ENCODE measurements around the gene ALKBH5.

- TF ChIP-seq ZNF510 (tag by site-specific recombination; IDR thresholded peaks at IDR 0.05; ENCODE audit: insufficient replicate concordance): no peak
- TF ChIP-seq, protein P1, sequence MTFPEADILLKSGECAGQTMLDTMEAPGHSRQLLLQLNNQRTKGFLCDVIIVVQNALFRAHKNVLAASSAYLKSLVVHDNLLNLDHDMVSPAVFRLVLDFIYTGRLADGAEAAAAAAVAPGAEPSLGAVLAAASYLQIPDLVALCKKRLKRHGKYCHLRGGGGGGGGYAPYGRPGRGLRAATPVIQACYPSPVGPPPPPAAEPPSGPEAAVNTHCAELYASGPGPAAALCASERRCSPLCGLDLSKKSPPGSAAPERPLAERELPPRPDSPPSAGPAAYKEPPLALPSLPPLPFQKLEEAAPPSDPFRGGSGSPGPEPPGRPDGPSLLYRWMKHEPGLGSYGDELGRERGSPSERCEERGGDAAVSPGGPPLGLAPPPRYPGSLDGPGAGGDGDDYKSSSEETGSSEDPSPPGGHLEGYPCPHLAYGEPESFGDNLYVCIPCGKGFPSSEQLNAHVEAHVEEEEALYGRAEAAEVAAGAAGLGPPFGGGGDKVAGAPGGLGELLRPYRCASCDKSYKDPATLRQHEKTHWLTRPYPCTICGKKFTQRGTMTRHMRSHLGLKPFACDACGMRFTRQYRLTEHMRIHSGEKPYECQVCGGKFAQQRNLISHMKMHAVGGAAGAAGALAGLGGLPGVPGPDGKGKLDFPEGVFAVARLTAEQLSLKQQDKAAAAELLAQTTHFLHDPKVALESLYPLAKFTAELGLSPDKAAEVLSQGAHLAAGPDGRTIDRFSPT (tag by site-specific recombination; IDR thresholded peaks at IDR 0.05): no peak
- TF ChIP-seq, protein P2, sequence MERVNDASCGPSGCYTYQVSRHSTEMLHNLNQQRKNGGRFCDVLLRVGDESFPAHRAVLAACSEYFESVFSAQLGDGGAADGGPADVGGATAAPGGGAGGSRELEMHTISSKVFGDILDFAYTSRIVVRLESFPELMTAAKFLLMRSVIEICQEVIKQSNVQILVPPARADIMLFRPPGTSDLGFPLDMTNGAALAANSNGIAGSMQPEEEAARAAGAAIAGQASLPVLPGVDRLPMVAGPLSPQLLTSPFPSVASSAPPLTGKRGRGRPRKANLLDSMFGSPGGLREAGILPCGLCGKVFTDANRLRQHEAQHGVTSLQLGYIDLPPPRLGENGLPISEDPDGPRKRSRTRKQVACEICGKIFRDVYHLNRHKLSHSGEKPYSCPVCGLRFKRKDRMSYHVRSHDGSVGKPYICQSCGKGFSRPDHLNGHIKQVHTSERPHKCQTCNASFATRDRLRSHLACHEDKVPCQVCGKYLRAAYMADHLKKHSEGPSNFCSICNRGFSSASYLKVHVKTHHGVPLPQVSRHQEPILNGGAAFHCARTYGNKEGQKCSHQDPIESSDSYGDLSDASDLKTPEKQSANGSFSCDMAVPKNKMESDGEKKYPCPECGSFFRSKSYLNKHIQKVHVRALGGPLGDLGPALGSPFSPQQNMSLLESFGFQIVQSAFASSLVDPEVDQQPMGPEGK (tag by site-specific recombination; IDR thresholded peaks at IDR 0.05): no peak
- TF ChIP-seq ZNF658 (tag by site-specific recombination; IDR thresholded peaks at IDR 0.05): no peak
- TF ChIP-seq ZNF549 (tag by site-specific recombination; IDR thresholded peaks at IDR 0.05): no peak
- TF ChIP-seq ZBTB1 (tag by site-specific recombination; IDR thresholded peaks at IDR 0.05): no peak
- no peak for TF ChIP-seq ZNF777 (tag by site-specific recombination; IDR thresholded peaks at IDR 0.05; ENCODE audit: borderline replicate concordance)
- no peak for TF ChIP-seq ZNF776 (tag by site-specific recombination; IDR thresholded peaks at IDR 0.05; ENCODE audit: borderline replicate concordance)
- no peak for TF ChIP-seq ZBTB44 (tag by site-specific recombination; IDR thresholded peaks at IDR 0.05)
- no peak for TF ChIP-seq IKZF3 (tag by site-specific recombination; IDR thresholded peaks at IDR 0.05)
- TF ChIP-seq, protein P3, sequence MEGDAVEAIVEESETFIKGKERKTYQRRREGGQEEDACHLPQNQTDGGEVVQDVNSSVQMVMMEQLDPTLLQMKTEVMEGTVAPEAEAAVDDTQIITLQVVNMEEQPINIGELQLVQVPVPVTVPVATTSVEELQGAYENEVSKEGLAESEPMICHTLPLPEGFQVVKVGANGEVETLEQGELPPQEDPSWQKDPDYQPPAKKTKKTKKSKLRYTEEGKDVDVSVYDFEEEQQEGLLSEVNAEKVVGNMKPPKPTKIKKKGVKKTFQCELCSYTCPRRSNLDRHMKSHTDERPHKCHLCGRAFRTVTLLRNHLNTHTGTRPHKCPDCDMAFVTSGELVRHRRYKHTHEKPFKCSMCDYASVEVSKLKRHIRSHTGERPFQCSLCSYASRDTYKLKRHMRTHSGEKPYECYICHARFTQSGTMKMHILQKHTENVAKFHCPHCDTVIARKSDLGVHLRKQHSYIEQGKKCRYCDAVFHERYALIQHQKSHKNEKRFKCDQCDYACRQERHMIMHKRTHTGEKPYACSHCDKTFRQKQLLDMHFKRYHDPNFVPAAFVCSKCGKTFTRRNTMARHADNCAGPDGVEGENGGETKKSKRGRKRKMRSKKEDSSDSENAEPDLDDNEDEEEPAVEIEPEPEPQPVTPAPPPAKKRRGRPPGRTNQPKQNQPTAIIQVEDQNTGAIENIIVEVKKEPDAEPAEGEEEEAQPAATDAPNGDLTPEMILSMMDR (tag by site-specific recombination; IDR thresholded peaks at IDR 0.05): no peak
- peak; percentile 82 for TF ChIP-seq ZFHX2 (tag by site-specific recombination; conservative IDR thresholded peaks at IDR 0.05)
- no peak for TF ChIP-seq ZNF501 (tag by site-specific recombination; IDR thresholded peaks at IDR 0.05)
- no peak for TF ChIP-seq REST (tag by site-specific recombination; IDR thresholded peaks at IDR 0.05)
Measured at GRCh38 chr17:18235743-18236256, 52.2 kb downstream of the ALKBH5 start.

Measured in HEK293 (cell line).